Stimulated activated CD8-positive, alpha-beta memory T cell treated with anti-CD3 and anti-CD28 coated beads, Interleukin-12 subunit alpha, Interleukin-12 subunit beta, amount 100 ng/mL, for 24 hours (primary cell): ENCODE data around the gene NCAPD2.

Experiments
- DNase-seq: peaks from one replicate; pipeline ENCODE4 v3.0.0-alpha.2; 2020; ENCODE audit errors: extremely low read depth

Gene NCAPD2, protein sequence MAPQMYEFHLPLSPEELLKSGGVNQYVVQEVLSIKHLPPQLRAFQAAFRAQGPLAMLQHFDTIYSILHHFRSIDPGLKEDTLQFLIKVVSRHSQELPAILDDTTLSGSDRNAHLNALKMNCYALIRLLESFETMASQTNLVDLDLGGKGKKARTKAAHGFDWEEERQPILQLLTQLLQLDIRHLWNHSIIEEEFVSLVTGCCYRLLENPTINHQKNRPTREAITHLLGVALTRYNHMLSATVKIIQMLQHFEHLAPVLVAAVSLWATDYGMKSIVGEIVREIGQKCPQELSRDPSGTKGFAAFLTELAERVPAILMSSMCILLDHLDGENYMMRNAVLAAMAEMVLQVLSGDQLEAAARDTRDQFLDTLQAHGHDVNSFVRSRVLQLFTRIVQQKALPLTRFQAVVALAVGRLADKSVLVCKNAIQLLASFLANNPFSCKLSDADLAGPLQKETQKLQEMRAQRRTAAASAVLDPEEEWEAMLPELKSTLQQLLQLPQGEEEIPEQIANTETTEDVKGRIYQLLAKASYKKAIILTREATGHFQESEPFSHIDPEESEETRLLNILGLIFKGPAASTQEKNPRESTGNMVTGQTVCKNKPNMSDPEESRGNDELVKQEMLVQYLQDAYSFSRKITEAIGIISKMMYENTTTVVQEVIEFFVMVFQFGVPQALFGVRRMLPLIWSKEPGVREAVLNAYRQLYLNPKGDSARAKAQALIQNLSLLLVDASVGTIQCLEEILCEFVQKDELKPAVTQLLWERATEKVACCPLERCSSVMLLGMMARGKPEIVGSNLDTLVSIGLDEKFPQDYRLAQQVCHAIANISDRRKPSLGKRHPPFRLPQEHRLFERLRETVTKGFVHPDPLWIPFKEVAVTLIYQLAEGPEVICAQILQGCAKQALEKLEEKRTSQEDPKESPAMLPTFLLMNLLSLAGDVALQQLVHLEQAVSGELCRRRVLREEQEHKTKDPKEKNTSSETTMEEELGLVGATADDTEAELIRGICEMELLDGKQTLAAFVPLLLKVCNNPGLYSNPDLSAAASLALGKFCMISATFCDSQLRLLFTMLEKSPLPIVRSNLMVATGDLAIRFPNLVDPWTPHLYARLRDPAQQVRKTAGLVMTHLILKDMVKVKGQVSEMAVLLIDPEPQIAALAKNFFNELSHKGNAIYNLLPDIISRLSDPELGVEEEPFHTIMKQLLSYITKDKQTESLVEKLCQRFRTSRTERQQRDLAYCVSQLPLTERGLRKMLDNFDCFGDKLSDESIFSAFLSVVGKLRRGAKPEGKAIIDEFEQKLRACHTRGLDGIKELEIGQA (N-terminal part only)

GRCh38 chr12:6493497-6494257 lies at the start of gene NCAPD2:
TSS of gene NCAPD2 (plus strand) at chr12:6494102. CDS start at chr12:6495099, 997 bp downstream.
- peak; percentile 86 for DNase-seq

DNA sequence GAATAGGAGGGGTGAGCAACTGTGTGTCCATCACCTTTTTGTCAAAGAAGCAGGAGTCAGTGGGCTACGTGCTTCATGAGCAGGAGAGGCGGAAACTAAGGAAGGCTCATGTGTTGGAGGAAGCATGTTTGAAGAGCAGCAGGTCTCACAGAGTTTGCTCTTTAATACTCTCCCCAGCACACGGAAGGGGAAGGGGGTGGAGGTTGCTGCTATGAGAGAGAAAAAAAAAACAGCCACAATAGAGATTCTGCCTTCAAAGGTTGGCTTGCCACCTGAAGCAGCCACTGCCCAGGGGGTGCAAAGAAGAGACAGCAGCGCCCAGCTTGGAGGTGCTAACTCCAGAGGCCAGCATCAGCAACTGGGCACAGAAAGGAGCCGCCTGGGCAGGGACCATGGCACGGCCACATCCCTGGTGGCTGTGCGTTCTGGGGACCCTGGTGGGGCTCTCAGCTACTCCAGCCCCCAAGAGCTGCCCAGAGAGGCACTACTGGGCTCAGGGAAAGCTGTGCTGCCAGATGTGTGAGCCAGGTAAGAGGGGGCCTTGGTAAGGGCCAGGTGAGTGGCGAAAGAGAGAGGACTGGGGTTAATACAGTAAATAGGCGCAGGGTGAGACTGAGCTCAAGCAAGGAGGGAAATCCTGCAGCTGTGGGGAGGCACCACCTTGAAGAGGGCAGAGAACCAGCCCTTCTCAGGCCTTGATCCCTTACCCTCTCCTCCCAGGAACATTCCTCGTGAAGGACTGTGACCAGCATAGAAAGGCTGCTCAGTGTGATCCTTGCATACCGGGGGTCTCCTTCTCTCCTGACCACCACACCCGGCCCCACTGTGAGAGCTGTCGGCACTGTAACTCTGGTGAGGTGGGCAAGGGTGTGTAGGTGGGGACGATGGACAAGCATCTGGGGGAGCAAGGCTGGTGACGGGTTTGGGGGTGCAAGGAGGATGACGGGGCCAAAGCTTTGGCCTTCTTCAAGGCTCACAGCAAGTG lies 48.9 kb upstream of the NCAPD2 start, which contains the start of gene CD27:
Gene CD27 (plus strand): TSS at position 252 of the 985 bp plus-strand sequence. CDS start 141 bp downstream, at position 393.
- DNase-seq = no peak

GRCh38 chr12:6450091-6450868 lies 43.6 kb upstream of the NCAPD2 start:
- DNase-seq = no peak

GRCh38 chr12:6450869-6451347 lies 43.0 kb upstream of the NCAPD2 start:
- no peak for DNase-seq

DNA sequence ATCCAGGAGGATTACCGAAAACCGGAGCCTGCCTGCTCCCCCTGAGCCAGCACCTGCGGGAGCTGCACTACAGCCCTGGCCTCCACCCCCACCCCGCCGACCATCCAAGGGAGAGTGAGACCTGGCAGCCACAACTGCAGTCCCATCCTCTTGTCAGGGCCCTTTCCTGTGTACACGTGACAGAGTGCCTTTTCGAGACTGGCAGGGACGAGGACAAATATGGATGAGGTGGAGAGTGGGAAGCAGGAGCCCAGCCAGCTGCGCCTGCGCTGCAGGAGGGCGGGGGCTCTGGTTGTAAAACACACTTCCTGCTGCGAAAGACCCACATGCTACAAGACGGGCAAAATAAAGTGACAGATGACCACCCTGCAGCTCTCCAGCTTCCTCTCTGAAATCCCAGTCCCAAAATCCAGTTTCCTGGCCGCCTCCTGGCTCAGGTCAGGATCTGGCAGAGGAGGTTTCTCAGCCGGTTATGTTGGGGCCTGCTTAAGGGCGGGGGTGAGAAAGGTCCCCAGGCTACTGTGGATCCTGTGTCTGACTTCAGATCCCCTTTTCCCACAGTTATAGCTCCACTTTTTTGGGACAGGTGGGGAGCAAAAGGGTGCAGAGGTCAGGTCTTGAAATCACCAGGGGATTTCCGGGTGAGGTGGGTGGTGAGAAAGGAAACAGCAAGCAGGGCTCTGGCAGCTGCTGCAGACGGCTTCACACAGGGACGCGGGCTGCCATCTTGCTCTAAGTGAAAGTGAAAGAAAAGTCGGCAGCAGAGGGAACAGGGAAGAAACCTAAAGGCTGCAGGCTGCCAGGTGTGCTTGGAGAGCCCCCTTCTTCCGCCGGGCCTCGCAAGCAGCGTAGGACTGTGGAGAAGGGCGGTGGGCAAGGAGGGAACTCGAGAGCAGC lies 42.3 kb upstream of the NCAPD2 start, which contains the start of gene TAPBPL:
Gene TAPBPL (plus strand): TSS at position 695 of the 897 bp plus-strand sequence. CDS start 207 bp downstream, outside the sequence.
- peak; percentile 59 for DNase-seq

DNA sequence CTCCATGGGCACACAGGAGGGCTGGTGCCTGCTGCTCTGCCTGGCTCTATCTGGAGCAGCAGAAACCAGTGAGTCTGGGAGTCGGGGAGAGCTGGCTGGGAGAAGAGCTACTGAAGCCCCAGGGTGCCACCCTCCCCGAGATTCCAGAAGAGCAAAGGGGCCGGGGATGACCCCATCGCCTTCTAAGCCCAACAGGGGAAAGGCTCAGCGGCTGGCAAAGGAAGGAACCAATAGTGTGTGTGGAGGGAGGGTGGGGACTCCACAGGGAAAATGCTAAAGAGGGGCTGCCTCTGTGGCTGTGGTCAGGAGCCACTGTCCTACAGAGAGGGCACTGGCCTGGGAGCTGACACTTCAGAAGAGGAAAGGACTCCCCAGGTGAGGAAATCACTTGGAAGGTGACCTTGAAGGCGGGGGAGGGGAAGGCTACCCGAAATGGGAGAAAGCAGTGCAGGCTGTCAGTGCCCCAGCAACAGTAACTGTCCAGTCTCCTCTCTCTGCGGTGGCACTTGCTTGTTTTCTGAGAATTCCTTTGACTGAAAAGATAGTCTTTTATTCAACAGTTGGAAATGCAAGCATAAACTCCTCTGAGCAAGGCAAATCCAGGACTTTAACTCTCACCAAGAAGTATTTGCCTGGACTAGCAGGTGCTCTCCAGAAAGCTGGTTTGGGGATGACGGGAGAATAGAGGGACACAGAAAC lies 41.5 kb upstream of the NCAPD2 start:
- no peak for DNase-seq

DNA sequence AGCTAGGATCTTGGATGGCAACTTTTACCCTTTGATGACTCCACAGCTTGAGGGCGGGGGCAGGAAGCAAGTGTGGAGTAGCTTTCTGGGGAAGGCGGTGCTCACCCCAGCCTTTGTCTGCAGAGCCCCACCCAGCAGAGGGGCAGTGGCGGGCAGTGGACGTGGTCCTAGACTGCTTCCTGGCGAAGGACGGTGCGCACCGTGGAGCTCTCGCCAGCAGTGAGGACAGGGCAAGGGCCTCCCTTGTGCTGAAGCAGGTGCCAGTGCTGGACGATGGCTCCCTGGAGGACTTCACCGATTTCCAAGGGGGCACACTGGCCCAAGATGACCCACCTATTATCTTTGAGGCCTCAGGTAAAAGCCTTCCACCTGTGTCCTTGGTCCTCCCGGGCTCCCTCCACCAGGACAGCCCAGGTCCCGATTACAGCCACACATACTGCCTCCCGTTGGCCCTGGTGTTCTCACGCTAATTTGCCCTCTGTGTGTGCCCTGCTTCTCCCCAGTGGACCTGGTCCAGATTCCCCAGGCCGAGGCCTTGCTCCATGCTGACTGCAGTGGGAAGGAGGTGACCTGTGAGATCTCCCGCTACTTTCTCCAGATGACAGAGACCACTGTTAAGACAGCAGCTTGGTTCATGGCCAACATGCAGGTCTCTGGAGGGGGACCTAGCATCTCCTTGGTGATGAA lies 40.8 kb upstream of the NCAPD2 start:
- DNase-seq = no peak

- DNase-seq = no peak
Measured at GRCh38 chr12:6457220-6457945, 36.5 kb upstream of the NCAPD2 start.

DNA sequence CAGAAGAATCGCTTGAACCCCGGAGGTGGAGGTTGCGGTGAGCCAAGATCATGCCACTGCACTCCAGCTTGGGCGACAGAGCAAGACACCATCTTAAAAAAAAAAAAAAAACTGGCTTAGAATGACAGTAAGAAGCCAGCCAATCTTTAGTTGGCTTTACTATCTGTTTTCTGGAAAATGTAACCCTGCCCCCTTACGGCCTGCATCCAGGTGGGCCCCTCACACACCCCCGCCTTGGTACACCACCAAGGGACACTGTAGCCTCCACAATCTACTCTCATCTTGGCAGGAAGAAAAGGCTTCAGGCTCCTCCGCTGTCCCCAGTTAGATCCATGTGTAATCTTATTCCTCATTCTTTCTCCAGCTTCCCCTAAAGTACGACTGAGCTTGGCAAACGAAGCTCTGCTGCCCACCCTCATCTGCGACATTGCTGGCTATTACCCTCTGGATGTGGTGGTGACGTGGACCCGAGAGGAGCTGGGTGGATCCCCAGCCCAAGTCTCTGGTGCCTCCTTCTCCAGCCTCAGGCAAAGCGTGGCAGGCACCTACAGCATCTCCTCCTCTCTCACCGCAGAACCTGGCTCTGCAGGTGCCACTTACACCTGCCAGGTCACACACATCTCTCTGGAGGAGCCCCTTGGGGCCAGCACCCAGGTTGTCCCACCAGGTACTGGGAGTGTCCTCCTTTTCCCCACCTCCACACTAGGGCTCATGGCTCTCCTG lies 35.5 kb upstream of the NCAPD2 start:
- no peak for DNase-seq

- DNase-seq = no peak
Measured at GRCh38 chr12:6459004-6459337, 34.9 kb upstream of the NCAPD2 start.

- no peak for DNase-seq
Measured at GRCh38 chr12:6460751-6461371, 33.0 kb upstream of the NCAPD2 start.

DNA sequence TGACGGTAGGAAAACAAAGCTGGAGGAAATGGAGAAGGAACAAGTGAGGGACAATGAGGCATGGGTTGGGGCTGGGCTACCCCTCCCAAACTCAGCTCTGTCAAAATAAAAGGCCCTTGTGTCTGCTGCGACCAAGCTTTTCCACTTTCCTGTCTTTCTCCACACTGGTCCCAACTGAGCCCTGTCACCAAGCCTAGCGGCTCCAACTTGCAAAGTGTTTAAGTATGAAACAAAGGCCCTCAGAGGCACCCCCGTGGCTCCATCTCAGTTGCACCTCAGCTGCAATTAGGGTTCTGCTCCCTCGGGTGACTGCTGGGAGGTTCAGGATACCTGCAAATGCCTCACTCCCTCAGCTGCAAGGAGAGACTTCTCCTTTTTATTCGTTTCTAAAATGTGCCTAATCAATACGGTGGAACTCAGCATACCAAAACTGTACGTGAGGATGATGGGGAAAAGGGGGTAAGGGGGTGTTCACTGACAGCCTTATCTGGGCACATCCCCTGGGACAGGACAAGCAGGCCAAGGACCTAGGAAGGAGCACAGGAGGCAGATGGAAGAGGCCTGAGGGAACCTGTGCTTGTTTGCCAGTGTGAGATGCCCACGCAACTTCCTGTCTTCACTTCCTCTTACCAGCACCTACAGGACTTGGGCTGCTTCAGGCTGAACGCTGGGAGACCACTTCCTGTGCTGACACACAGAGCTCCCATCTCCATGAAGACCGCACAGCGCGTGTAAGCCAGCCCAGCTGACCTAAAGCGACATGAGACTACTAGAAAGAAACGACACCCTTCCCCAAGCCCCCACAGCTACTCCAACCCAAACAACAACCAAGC lies 32.3 kb upstream of the NCAPD2 start:
- DNase-seq = peak; percentile 65

- DNase-seq = no peak
Measured at GRCh38 chr12:6462234-6462995, 31.5 kb upstream of the NCAPD2 start.
